ENCODE data around the gene C22orf23.
A peak's percentile ranks its signal among the peaks of the same experiment; 100 is the strongest.
"Not testable (repeated sequence)": the region's sequence is repeated elsewhere in the genome, so short reads cannot be mapped to it uniquely, and the experiment has no call there.

Gene C22orf23

GRCh38 chr22:37965940-37966664 is 12.7 kb upstream of the C22orf23 start:
- TF ChIP-seq, protein P1, sequence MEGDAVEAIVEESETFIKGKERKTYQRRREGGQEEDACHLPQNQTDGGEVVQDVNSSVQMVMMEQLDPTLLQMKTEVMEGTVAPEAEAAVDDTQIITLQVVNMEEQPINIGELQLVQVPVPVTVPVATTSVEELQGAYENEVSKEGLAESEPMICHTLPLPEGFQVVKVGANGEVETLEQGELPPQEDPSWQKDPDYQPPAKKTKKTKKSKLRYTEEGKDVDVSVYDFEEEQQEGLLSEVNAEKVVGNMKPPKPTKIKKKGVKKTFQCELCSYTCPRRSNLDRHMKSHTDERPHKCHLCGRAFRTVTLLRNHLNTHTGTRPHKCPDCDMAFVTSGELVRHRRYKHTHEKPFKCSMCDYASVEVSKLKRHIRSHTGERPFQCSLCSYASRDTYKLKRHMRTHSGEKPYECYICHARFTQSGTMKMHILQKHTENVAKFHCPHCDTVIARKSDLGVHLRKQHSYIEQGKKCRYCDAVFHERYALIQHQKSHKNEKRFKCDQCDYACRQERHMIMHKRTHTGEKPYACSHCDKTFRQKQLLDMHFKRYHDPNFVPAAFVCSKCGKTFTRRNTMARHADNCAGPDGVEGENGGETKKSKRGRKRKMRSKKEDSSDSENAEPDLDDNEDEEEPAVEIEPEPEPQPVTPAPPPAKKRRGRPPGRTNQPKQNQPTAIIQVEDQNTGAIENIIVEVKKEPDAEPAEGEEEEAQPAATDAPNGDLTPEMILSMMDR (conservative IDR thresholded peaks at IDR 0.05; ENCODE audit: low read length): no peak
- no peak overlapping the region for H3K4me3 ChIP-seq (ENCODE audit: low read length)
- DNase-seq (ENCODE audit: low read depth): peak; percentile 29

DNA sequence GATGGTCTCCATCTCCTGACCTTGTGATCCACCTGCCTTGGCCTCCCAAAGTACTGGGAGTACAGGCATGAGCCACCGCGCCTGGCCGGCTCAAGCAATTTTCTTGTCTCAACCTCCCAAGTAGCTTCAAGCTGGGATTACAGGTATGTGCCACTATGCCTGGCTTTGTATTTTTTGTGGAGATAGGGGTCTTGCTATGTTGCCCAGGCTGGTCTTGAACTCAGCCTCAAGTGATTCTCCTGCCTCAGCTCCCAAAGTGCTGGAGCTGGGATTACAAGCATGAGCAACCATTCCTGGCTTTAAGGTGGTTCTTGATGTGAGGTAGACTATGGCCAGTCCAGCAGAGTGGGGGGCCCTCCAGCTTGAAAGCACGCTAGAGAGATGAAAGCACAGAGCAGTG is 7.7 kb upstream of the C22orf23 start:
- DNase-seq (ENCODE audit: low read depth): no peak
- TF ChIP-seq, protein P1 (conservative IDR thresholded peaks at IDR 0.05; ENCODE audit: low read length): no peak
- H3K4me3 ChIP-seq (ENCODE audit: low read length): no peak overlapping the region

DNA sequence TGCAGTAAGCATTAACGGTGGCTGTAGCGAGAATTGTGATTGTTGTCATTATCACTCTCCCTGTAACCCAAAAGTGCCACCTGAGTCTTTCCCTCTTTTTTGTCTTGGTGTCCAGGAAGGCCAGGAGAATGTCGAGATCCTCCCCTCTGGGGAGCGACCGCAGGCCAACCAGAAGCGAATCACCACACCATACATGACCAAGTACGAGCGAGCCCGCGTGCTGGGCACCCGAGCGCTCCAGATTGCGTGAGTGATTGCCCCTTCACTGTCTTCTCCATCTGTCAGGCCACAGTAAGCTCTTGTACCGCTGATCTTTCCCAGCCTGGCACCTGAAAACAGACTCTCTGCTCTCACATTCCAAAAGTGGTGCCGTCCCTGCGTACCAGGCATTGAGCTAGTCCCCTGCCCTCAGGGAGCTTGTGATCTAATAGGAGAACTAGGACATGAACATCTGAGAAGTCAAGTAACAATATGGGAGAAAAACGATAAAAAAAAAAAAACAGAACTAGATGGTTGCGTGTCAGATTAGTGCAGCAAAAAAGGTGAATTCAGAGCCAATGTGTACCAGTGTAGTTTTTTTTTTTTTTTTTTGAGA is 5.9 kb upstream of the C22orf23 start:
- TF ChIP-seq, protein P1 (conservative IDR thresholded peaks at IDR 0.05; ENCODE audit: low read length): no peak
- H3K4me3 ChIP-seq (ENCODE audit: low read length): no peak overlapping the region
- no peak for DNase-seq (ENCODE audit: low read depth)

- H3K4me3 ChIP-seq (ENCODE audit: low read length): no peak overlapping the region
- TF ChIP-seq, protein P1 (conservative IDR thresholded peaks at IDR 0.05; ENCODE audit: low read length): no peak
- no peak for DNase-seq (ENCODE audit: low read depth)
Observed at GRCh38 chr22:37957232-37957631, 3.8 kb upstream of the C22orf23 start.

GRCh38 chr22:37955825-37956397 is 2.5 kb upstream of the C22orf23 start:
- not testable (repeated sequence) for DNase-seq (ENCODE audit: low read depth); H3K4me3 ChIP-seq (ENCODE audit: low read length)

DNA sequence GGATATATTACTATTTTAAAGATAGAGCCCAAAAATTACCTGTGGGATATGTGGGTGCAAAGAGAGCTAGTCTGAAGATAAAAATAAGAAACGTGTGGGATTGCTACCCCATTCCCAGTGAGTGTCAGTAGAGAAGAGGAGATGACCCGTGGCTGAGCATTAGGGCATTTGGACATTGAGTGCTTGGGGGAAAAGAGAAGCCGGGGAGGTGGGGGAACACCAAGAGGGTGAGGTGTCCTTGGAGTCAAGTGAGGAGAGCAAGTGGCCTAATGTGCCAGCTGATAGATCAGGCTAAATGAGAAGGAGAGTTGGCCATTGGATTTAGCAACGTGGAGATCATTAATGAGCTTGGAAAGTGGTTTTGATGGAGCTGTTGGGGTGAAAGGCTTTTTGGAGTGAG is 1.3 kb upstream of the C22orf23 start:
- TF ChIP-seq, protein P1 (conservative IDR thresholded peaks at IDR 0.05; ENCODE audit: low read length): no peak
- DNase-seq (ENCODE audit: low read depth): no peak
- peak overlapping the region; percentile 99 for H3K4me3 ChIP-seq (ENCODE audit: low read length)

GRCh38 chr22:37953062-37953436 is 352 bp downstream of the C22orf23 start:
- no peak for DNase-seq (ENCODE audit: low read depth)
- peak overlapping the region; percentile 99 for H3K4me3 ChIP-seq (ENCODE audit: low read length)
- TF ChIP-seq, protein P1 (conservative IDR thresholded peaks at IDR 0.05; ENCODE audit: low read length): no peak

DNA sequence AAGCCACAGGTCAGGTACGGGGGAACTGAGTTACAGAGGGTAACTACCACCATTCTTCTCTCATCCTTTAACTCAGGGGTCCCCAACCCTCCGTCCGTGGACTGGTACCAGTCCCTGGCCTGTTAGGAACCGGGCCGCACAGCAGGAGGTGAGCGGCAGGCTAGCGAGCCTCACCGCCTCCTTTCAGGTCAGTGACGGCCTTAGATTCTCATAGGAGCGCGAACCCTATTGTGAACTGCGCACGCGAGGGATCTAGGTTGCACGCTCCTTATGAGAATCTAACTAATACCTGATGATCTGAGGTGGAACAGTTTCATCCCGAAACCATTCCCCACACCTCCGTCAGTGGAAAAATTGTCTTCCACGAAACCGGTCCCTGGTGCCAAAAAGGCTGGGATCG is 772 bp downstream of the C22orf23 start:
- peak overlapping the region; percentile 99 for H3K4me3 ChIP-seq (ENCODE audit: low read length)
- not testable (repeated sequence) for DNase-seq (ENCODE audit: low read depth)
